Progenitor cell of endocrine pancreas (in vitro differentiated cells): ENCODE results near the gene KLF18. TPM values are rescaled to one million over a fixed set of nuclear protein-coding genes. Genes with fewer than 3 reads are reported as not detected.

Experiments used
- DNase-seq: peaks from one replicate; pipeline ENCODE4 v3.0.0; 2021; ENCODE audit warnings: low spot score; ENCODE audit not compliant: unreplicated experiment
- H3K27ac Mint-ChIP-seq: 2 replicates; pipeline ENCODE4 v1.8.0; 2021; ENCODE audit warnings: mild to moderate bottlenecking, moderate library complexity, mixed read lengths
- H3K27me3 Mint-ChIP-seq: 2 replicates; pipeline ENCODE4 v1.8.0; 2021; ENCODE audit warnings: mixed read lengths
- H3K36me3 Mint-ChIP-seq: 2 replicates; pipeline ENCODE4 v1.8.0; 2022; ENCODE audit warnings: mixed read lengths; ENCODE audit not compliant: insufficient read depth
- H3K4me1 Mint-ChIP-seq: 2 replicates; pipeline ENCODE4 v1.8.0; 2021; ENCODE audit warnings: low read depth, mixed read lengths
- H3K4me3 Mint-ChIP-seq: 2 replicates; pipeline ENCODE4 v1.8.0; 2021; ENCODE audit warnings: low read depth, mild to moderate bottlenecking, moderate library complexity, mixed read lengths
- H3K9me3 Mint-ChIP-seq: 2 replicates; pipeline ENCODE4 v1.8.0; 2021; ENCODE audit warnings: low read depth, mixed read lengths
- CTCF ChIP-seq: fragments of 200-600 bp; sonication (generic); IDR thresholded peaks from one replicate; pipeline ENCODE4 v1.5.0; 2021; ENCODE audit warnings: antibody characterized with exemption, mild to moderate bottlenecking; ENCODE audit not compliant: unreplicated experiment
- total RNA-seq: library from RNA; stranded (reverse); gene quantifications from 2 replicates; pipeline ENCODE4 v1.2.1, GENCODE V29; 2021

The KLF18 gene
- total RNA-seq, 1 donor from 2014 or later: not detected

GRCh38 chr1:44089371-44090048 lies 51.9 kb downstream of the KLF18 start:
- H3K4me1 Mint-ChIP-seq: peaks cover 8% of the 10 kb centered on the region
- H3K4me3 Mint-ChIP-seq: no peak overlapping the region
- no peak for TF ChIP-seq CTCF
- no peak overlapping the region for H3K27ac Mint-ChIP-seq
- H3K27me3 Mint-ChIP-seq: peaks cover 8% of the 10 kb centered on the region
- H3K36me3 Mint-ChIP-seq: no peaks in the 10 kb centered on the region
- H3K9me3 Mint-ChIP-seq: peaks cover 9% of the 10 kb centered on the region
- DNase-seq: no peak

Other genes starting within 250 kb of the KLF18 start
- 1.1 and 2.0 TPM in 2 replicates for gene ARTN, start 207.8 kb downstream of the KLF18 start, total RNA-seq
- gene IPO13, start 194.7 kb downstream of the KLF18 start, total RNA-seq: 34.6 and 35.8 TPM in 2 replicates
- gene DPH2, start 171.6 kb downstream of the KLF18 start, total RNA-seq: 24.9 and 25.4 TPM in 2 replicates
- gene ATP6V0B, start 166.7 kb downstream of the KLF18 start, total RNA-seq: 104 and 108 TPM in 2 replicates
- gene B4GALT2, start 162.4 kb downstream of the KLF18 start, total RNA-seq: 61.7 and 63.1 TPM in 2 replicates
- gene CCDC24, start 150.0 kb downstream of the KLF18 start, total RNA-seq: 34.8 and 35.9 TPM in 2 replicates
- 26.9 and 29.4 TPM in 2 replicates for gene SLC6A9, start 110.2 kb downstream of the KLF18 start, total RNA-seq
- not detected in 2 replicates for gene KLF17, start 22.8 kb downstream of the KLF18 start, total RNA-seq
- 78.3 and 82.0 TPM in 2 replicates for gene DMAP1, start 71.8 kb upstream of the KLF18 start, total RNA-seq
- 93.6 and 96.1 TPM in 2 replicates for gene ERI3, start 213.6 kb upstream of the KLF18 start, total RNA-seq